ENCODE results near the gene ATXN10. TPM values are rescaled to one million over a fixed set of nuclear protein-coding genes. Genes with fewer than 3 reads are reported as not detected.

The ATXN10 gene
- polyA plus RNA-seq, 3 donors: 60.1 to 106 (median 92.4) TPM

DNA sequence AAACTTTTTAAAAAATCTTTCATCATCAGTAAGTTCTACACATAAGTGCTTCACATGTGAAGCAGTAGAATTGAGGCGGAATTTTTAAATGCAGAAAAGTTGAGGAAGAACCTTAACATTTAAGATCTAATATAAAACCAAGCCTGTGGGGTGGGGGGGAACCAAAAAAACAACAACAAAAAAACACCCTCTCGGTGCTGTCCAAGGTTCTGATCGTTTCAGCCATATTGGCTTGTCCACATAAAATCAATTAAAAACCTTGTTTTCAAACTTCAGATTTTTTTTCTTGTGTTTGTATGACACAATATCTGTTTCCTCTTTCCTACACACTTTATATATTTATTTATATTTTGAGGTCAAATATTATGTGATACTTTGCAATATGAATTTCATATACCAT lies 175.3 kb downstream of the ATXN10 start:
- no peak overlapping the region for H3K9ac ChIP-seq (ENCODE audit: insufficient read depth, low read length, poor library complexity, severe bottlenecking)
- TF ChIP-seq, protein P1, sequence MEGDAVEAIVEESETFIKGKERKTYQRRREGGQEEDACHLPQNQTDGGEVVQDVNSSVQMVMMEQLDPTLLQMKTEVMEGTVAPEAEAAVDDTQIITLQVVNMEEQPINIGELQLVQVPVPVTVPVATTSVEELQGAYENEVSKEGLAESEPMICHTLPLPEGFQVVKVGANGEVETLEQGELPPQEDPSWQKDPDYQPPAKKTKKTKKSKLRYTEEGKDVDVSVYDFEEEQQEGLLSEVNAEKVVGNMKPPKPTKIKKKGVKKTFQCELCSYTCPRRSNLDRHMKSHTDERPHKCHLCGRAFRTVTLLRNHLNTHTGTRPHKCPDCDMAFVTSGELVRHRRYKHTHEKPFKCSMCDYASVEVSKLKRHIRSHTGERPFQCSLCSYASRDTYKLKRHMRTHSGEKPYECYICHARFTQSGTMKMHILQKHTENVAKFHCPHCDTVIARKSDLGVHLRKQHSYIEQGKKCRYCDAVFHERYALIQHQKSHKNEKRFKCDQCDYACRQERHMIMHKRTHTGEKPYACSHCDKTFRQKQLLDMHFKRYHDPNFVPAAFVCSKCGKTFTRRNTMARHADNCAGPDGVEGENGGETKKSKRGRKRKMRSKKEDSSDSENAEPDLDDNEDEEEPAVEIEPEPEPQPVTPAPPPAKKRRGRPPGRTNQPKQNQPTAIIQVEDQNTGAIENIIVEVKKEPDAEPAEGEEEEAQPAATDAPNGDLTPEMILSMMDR (IDR thresholded peaks at IDR 0.05): no peak
- no peaks in the 10 kb centered on the region for H3K79me2 ChIP-seq (ENCODE audit: insufficient read depth, low read length)
- peaks cover 7 to 8% of the 10 kb centered on the region in 2 donors for H3K9me3 ChIP-seq (replicated peaks in 1 of 2; ENCODE audit: control insufficient read depth in 1 of 2, insufficient read depth in 1 of 2, low read length in 2 of 2)
- Mint-ChIP-seq H3K27ac (no peak overlapping the region), H3K36me3 (peaks cover 73 to 86% of the 10 kb centered on the region in 2 donors), H3K4me1 (peaks cover 13% of the 10 kb centered on the region), H3K9me3 (peaks cover 12 to 27% (median 18%) of the 10 kb centered on the region in 7 donors), H3K4me3 (no peak overlapping the region), H3K27me3 (ENCODE audit: low read depth in 3 of 3) (peaks cover 0 to 3% (median 0%) of the 10 kb centered on the region in 3 donors)
- no peaks in the 10 kb centered on the region for H4K20me1 ChIP-seq (ENCODE audit: insufficient read depth, low read length)
- H3K4me3 ChIP-seq (replicated peaks in 1 of 3; ENCODE audit: low read depth in 2 of 3, low read length in 3 of 3): no peak overlapping the region
- no peak overlapping the region for H2AFZ ChIP-seq (ENCODE audit: insufficient read depth, low read depth, low read length, poor library complexity, severe bottlenecking)
- H3K4me1 ChIP-seq (ENCODE audit: control insufficient read depth in 1 of 2, insufficient read depth in 2 of 2, low read length in 2 of 2): no peaks in the 10 kb centered on the region
- no peaks in the 10 kb centered on the region for H3K27me3 ChIP-seq (ENCODE audit: control insufficient read depth in 2 of 2, insufficient read depth in 2 of 2, low read length in 2 of 2)
- peaks cover 10 to 92% of the 10 kb centered on the region in 2 donors for H3K36me3 ChIP-seq (replicated peaks in 1 of 2; ENCODE audit: control insufficient read depth in 1 of 2, insufficient read depth in 2 of 2, low read length in 2 of 2)
- WGBS (ENCODE audit: insufficient coverage): no CpG with 5 or more reads among the region's 3 CpGs
- intact Hi-C loops (cut with micrococcal nuclease): no loop called here
- no peak overlapping the region for H3K27ac ChIP-seq (ENCODE audit: low read depth in 1 of 2, low read length in 2 of 2)
- DNase-seq: no peak
- no peak overlapping the region for H3K4me2 ChIP-seq (replicated peaks; ENCODE audit: extremely low read depth, low read length, poor library complexity, severe bottlenecking)

DNA sequence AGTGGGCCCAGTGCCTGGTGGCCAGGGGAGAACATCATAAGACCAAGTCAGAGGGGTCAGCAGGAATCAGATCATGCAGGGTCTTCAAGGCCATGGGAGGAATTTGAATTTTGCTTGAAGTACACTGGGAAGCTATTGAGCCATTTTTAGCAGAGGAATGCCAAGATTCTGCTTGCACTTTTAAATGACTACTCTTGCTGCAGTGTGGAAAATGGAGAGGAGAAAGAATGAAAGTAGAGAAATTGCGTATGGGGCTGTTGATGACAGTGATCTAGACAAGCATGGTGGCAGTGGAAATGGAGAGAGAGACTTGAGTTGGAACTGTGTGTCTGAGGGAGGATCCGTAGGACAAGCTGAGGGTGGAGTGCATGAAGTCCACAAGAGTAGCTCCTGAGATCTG lies 177.3 kb downstream of the ATXN10 start:
- peaks cover 69 to 78% of the 10 kb centered on the region in 2 donors for H3K36me3 Mint-ChIP-seq
- 97% methylated on average over 2 of the region's 2 CpGs for WGBS (ENCODE audit: insufficient coverage)

More for the DNA sequence above, 177.3 kb downstream of the ATXN10 start:
- Histone ChIP-seq H3K79me2 (ENCODE audit: insufficient read depth, low read length) (no peaks in the 10 kb centered on the region), H3K27me3 (ENCODE audit: control insufficient read depth in 2 of 2, insufficient read depth in 2 of 2, low read length in 2 of 2) (no peaks in the 10 kb centered on the region), H3K4me3 (replicated peaks in 1 of 3; ENCODE audit: low read depth in 2 of 3, low read length in 3 of 3) (no peak overlapping the region), H3K4me1 (ENCODE audit: control insufficient read depth in 1 of 2, insufficient read depth in 2 of 2, low read length in 2 of 2) (no peaks in the 10 kb centered on the region), H3K36me3 (replicated peaks in 1 of 2; ENCODE audit: control insufficient read depth in 1 of 2, insufficient read depth in 2 of 2, low read length in 2 of 2) (peaks cover 12 to 84% of the 10 kb centered on the region in 2 donors), H2AFZ (ENCODE audit: insufficient read depth, low read depth, low read length, poor library complexity, severe bottlenecking) (no peak overlapping the region), H3K9ac (ENCODE audit: insufficient read depth, low read length, poor library complexity, severe bottlenecking) (no peak overlapping the region), H4K20me1 (ENCODE audit: insufficient read depth, low read length) (no peaks in the 10 kb centered on the region), H3K9me3 (replicated peaks in 1 of 2; ENCODE audit: control insufficient read depth in 1 of 2, insufficient read depth in 1 of 2, low read length in 2 of 2) (peaks cover 13 to 23% of the 10 kb centered on the region in 2 donors), H3K4me2 (replicated peaks; ENCODE audit: extremely low read depth, low read length, poor library complexity, severe bottlenecking) (no peak overlapping the region), H3K27ac (ENCODE audit: low read depth in 1 of 2, low read length in 2 of 2) (no peak overlapping the region)
- H3K9me3 Mint-ChIP-seq: peaks cover 21 to 41% (median 27%) of the 10 kb centered on the region in 7 donors
- intact Hi-C loops (cut with micrococcal nuclease): no loop called here
- peaks cover under 1% of the 10 kb centered on the region for H3K4me1 Mint-ChIP-seq
- peaks cover 0 to 3% (median 0%) of the 10 kb centered on the region in 3 donors for H3K27me3 Mint-ChIP-seq (ENCODE audit: low read depth in 3 of 3)
- no peak for DNase-seq
- no peak overlapping the region for H3K27ac Mint-ChIP-seq
- TF ChIP-seq, protein P1 (IDR thresholded peaks at IDR 0.05): no peak
- no peak overlapping the region for H3K4me3 Mint-ChIP-seq

All from CD14-positive monocyte (primary cell).